Endothelial cell (in vitro differentiated cells): Measurements from ENCODE around the gene PRKCG. TPM values are rescaled to one million over a fixed set of nuclear protein-coding genes. Genes with fewer than 3 reads are reported as not detected.

Experiments
- DNase-seq: peaks from one replicate; pipeline ENCODE4 v3.0.0; 2021; ENCODE audit warnings: low spot score
- H3K27ac Mint-ChIP-seq: one replicate; pipeline ENCODE4 v1.8.0; 2021; ENCODE audit warnings: mixed read lengths, inconsistent platforms; ENCODE audit not compliant: unreplicated experiment
- H3K27me3 Mint-ChIP-seq: one replicate; pipeline ENCODE4 v1.8.0; 2021; ENCODE audit warnings: mild to moderate bottlenecking, moderate library complexity, mixed read lengths, inconsistent platforms; ENCODE audit not compliant: unreplicated experiment
- H3K36me3 Mint-ChIP-seq: one replicate; pipeline ENCODE4 v1.8.0; 2021; ENCODE audit warnings: mild to moderate bottlenecking, low read depth, mixed read lengths, inconsistent platforms; ENCODE audit not compliant: unreplicated experiment
- H3K4me1 Mint-ChIP-seq: one replicate; pipeline ENCODE4 v1.8.0; 2021; ENCODE audit warnings: mild to moderate bottlenecking, mixed read lengths, inconsistent platforms; ENCODE audit not compliant: unreplicated experiment
- H3K4me3 Mint-ChIP-seq: one replicate; pipeline ENCODE4 v1.8.0; 2021; ENCODE audit warnings: mild to moderate bottlenecking, mixed read lengths, inconsistent platforms; ENCODE audit not compliant: unreplicated experiment
- H3K9me3 Mint-ChIP-seq: one replicate; pipeline ENCODE4 v1.8.0; 2021; ENCODE audit warnings: mixed read lengths, inconsistent platforms; ENCODE audit not compliant: unreplicated experiment
- CTCF ChIP-seq: fragments of 200-600 bp; sonication (generic); IDR thresholded peaks from one replicate; pipeline ENCODE4 v1.5.0; 2021; ENCODE audit warnings: antibody characterized with exemption; ENCODE audit not compliant: unreplicated experiment
- total RNA-seq: library from RNA; stranded (reverse); fragmentation: NEBNext Ultra II Directional; extraction: Animal tissue kit (Norgen Biotek cat#: 25700); gene quantifications from one replicate; pipeline ENCODE4 v1.2.1, GENCODE V29; 2021; ENCODE audit not compliant: unreplicated experiment

Gene PRKCG
- total RNA-seq, 1 donor from 2014 or later, result 0.92 TPM

GRCh38 chr19:53883231-53883661 is 1.2 kb downstream of the PRKCG start:
- peaks cover 14% of the 10 kb centered on the region for H3K27me3 Mint-ChIP-seq
- no peak overlapping the region for H3K27ac Mint-ChIP-seq
- no peak for DNase-seq
- no peak for TF ChIP-seq CTCF
- no peak overlapping the region for H3K4me3 Mint-ChIP-seq
- no peaks in the 10 kb centered on the region for H3K9me3 Mint-ChIP-seq
- H3K36me3 Mint-ChIP-seq, result peaks cover 10% of the 10 kb centered on the region
- peaks cover 10% of the 10 kb centered on the region for H3K4me1 Mint-ChIP-seq

- Mint-ChIP-seq H3K36me3 (peaks cover 10% of the 10 kb centered on the region), H3K4me3 (peak overlapping the region; percentile 12), H3K27me3 (peaks cover 14% of the 10 kb centered on the region), H3K9me3 (no peaks in the 10 kb centered on the region), H3K27ac (no peak overlapping the region), H3K4me1 (peaks cover 8% of the 10 kb centered on the region)
- no peak for TF ChIP-seq CTCF
- DNase-seq, result no peak
Observed at GRCh38 chr19:53883741-53884140, 1.7 kb downstream of the PRKCG start.

GRCh38 chr19:53884256-53884655 is 2.3 kb downstream of the PRKCG start:
- Mint-ChIP-seq H3K36me3 (peaks cover 5% of the 10 kb centered on the region), H3K27ac (peak overlapping the region; percentile 27), H3K4me3 (peak overlapping the region; percentile 22), H3K27me3 (peaks cover 10% of the 10 kb centered on the region), H3K4me1 (peaks cover 4% of the 10 kb centered on the region), H3K9me3 (no peaks in the 10 kb centered on the region)
- no peak for DNase-seq
- no peak for TF ChIP-seq CTCF

GRCh38 chr19:53885036-53885435 is 3.0 kb downstream of the PRKCG start:
- no peaks in the 10 kb centered on the region for H3K9me3 Mint-ChIP-seq
- H3K4me1 Mint-ChIP-seq, result peaks cover 4% of the 10 kb centered on the region
- TF ChIP-seq CTCF, result no peak
- no peak overlapping the region for H3K27ac Mint-ChIP-seq
- H3K4me3 Mint-ChIP-seq, result no peak overlapping the region
- peaks cover 10% of the 10 kb centered on the region for H3K27me3 Mint-ChIP-seq
- peaks cover 5% of the 10 kb centered on the region for H3K36me3 Mint-ChIP-seq
- DNase-seq, result no peak

GRCh38 chr19:53892301-53892980 is 10.4 kb downstream of the PRKCG start:
- no peak for TF ChIP-seq CTCF
- Mint-ChIP-seq H3K4me3 (peak overlapping the region; percentile 57), H3K27me3 (peaks cover 5% of the 10 kb centered on the region), H3K4me1 (no peaks in the 10 kb centered on the region), H3K9me3 (no peaks in the 10 kb centered on the region), H3K27ac (no peak overlapping the region), H3K36me3 (no peaks in the 10 kb centered on the region)
- no peak for DNase-seq
